ENCODE data around the gene GRIFIN.

GRIFIN gene

GRCh38 chr7:2495418-2496299, 19.5 kb upstream of the GRIFIN start:
- H3F3A ChIP-seq (ENCODE audit: insufficient read depth, low read length) = no peaks in the 10 kb centered on the region
- TF ChIP-seq EZH2phosphoT487 (IDR thresholded peaks at IDR 0.05; ENCODE audit: low read length) = no peak
- no peak for TF ChIP-seq EZH2 (optimal IDR thresholded peaks at IDR 0.05; ENCODE audit: low read depth, low read length)
- TF ChIP-seq CTCF (IDR thresholded peaks at IDR 0.05; ENCODE audit: low read length) = no peak
- no peaks in the 10 kb centered on the region for H4K20me1 ChIP-seq (ENCODE audit: insufficient read depth, low read length)
- no peak overlapping the region for H3K27ac ChIP-seq (ENCODE audit: low read length)
- DNase-seq = no peak
- no peak overlapping the region for H2AFZ ChIP-seq (ENCODE audit: low read length)
- no peaks in the 10 kb centered on the region for H3K9me3 ChIP-seq (replicated peaks; ENCODE audit: insufficient read depth, low read length)
- no peaks in the 10 kb centered on the region for H3K79me2 ChIP-seq (ENCODE audit: low read length)
- H3K4me2 ChIP-seq (ENCODE audit: low read depth, low read length) = no peak overlapping the region
- H3K9me2 ChIP-seq (replicated peaks; ENCODE audit: insufficient read depth, low read length) = no peaks in the 10 kb centered on the region
- no peaks in the 10 kb centered on the region for H3K4me1 ChIP-seq (ENCODE audit: low read length)
- no peak overlapping the region for H3K9ac ChIP-seq (ENCODE audit: low read length)
- H3K4me3 ChIP-seq (ENCODE audit: low read length) = no peak overlapping the region
- H3K36me3 ChIP-seq (replicated peaks; ENCODE audit: insufficient read depth, low read length) = no peaks in the 10 kb centered on the region
- H3K27me3 ChIP-seq (replicated peaks; ENCODE audit: insufficient read depth, low read length) = peaks cover 75% of the 10 kb centered on the region

DNA sequence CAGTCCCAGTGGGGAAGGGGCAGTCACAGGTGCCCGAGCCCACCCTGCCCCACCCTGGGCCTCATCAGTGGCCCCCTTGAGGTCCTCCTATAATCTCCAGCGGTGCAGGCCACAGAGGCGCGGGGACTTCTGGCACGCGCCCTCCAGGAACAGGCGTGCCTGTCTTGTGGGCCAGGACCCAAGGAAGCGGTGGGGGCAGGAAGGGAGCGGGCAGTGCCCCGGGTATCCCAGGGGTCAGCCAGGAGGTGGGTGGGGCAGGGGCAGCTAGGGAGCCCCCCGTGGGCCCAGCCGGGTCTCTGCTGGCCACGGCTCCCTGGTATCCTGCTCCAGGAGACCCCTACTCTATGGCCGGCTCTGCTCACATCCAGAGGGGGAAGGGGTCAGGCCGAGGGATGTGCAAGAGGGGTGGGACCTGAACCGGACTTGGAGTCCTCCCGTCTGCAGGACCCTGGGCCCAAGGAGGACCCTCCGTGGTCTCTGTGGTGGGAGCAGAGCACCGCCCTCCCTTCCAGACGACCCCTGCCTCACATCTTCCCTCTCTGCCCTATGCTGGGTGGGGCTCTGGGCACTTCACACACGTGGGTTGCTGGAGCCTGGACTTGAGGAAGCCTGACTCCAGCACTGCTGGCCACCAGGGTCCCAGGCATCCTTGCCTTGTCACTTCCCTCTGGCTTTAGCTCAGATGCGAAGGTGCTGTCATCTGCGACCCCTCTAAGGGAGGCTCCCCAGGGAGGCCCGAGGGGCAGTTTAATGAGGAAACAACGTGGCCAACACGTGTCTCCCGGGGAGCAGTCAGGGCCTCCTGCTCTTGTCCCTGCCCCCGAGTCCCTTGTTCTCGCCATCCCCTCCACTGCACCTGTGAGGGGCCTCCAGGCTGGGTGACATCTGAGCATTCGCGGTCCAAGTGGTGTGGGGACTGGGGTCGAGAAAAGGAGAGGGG, 18.3 kb upstream of the GRIFIN start:
- Histone ChIP-seq H3K9me2 (replicated peaks; ENCODE audit: insufficient read depth, low read length) (no peaks in the 10 kb centered on the region), H3K79me2 (ENCODE audit: low read length) (no peaks in the 10 kb centered on the region), H3K4me3 (ENCODE audit: low read length) (no peak overlapping the region), H4K20me1 (ENCODE audit: insufficient read depth, low read length) (no peaks in the 10 kb centered on the region), H3K27me3 (replicated peaks; ENCODE audit: insufficient read depth, low read length) (peaks cover 75% of the 10 kb centered on the region), H3F3A (ENCODE audit: insufficient read depth, low read length) (no peaks in the 10 kb centered on the region), H3K36me3 (replicated peaks; ENCODE audit: insufficient read depth, low read length) (no peaks in the 10 kb centered on the region), H3K9ac (ENCODE audit: low read length) (no peak overlapping the region), H3K4me2 (ENCODE audit: low read depth, low read length) (no peak overlapping the region), H3K4me1 (ENCODE audit: low read length) (no peaks in the 10 kb centered on the region), H3K27ac (ENCODE audit: low read length) (no peak overlapping the region), H2AFZ (ENCODE audit: low read length) (no peak overlapping the region), H3K9me3 (replicated peaks; ENCODE audit: insufficient read depth, low read length) (no peaks in the 10 kb centered on the region)
- DNase-seq = no peak
- TF ChIP-seq EZH2phosphoT487 (IDR thresholded peaks at IDR 0.05; ENCODE audit: low read length) (no peak), EZH2 (optimal IDR thresholded peaks at IDR 0.05; ENCODE audit: low read depth, low read length) (no peak), CTCF (IDR thresholded peaks at IDR 0.05; ENCODE audit: low read length) (no peak)

- Histone ChIP-seq H3K4me3 (ENCODE audit: low read length) (no peak overlapping the region), H3K27me3 (replicated peaks; ENCODE audit: insufficient read depth, low read length) (peaks cover 74% of the 10 kb centered on the region), H3K79me2 (ENCODE audit: low read length) (no peaks in the 10 kb centered on the region), H3K9me2 (replicated peaks; ENCODE audit: insufficient read depth, low read length) (no peaks in the 10 kb centered on the region), H4K20me1 (ENCODE audit: insufficient read depth, low read length) (no peaks in the 10 kb centered on the region), H3K9me3 (replicated peaks; ENCODE audit: insufficient read depth, low read length) (no peaks in the 10 kb centered on the region), H3F3A (ENCODE audit: insufficient read depth, low read length) (no peaks in the 10 kb centered on the region), H3K27ac (ENCODE audit: low read length) (no peak overlapping the region), H3K36me3 (replicated peaks; ENCODE audit: insufficient read depth, low read length) (no peaks in the 10 kb centered on the region), H3K4me2 (ENCODE audit: low read depth, low read length) (no peak overlapping the region), H3K4me1 (ENCODE audit: low read length) (no peaks in the 10 kb centered on the region), H2AFZ (ENCODE audit: low read length) (no peak overlapping the region), H3K9ac (ENCODE audit: low read length) (no peak overlapping the region)
- no peak for DNase-seq
- TF ChIP-seq EZH2phosphoT487 (IDR thresholded peaks at IDR 0.05; ENCODE audit: low read length) (no peak), EZH2 (optimal IDR thresholded peaks at IDR 0.05; ENCODE audit: low read depth, low read length) (no peak)
Measured at GRCh38 chr7:2493205-2494164, 17.3 kb upstream of the GRIFIN start.
